Loucy (cell line): ENCODE results near the gene TIMM22.

ENCODE experiments used
- H2AFZ ChIP-seq: fragments of 200-600 bp; sonication (generic); 2 replicates; pipeline ENCODE4 v1.6.0; 2016; ENCODE audit warnings: antibody characterized with exemption, mild to moderate bottlenecking, low read length, moderate library complexity
- H3F3A ChIP-seq: fragments of 200-600 bp; 2 replicates; pipeline ENCODE4 v1.6.0; 2016; ENCODE audit warnings: antibody characterized with exemption, low read depth, mild to moderate bottlenecking
- H3K27me3 ChIP-seq: fragments of 200-600 bp; sonication (generic); 2 replicates; pipeline ENCODE4 v1.6.1; 2014; ENCODE audit warnings: low read length, mild to moderate bottlenecking; ENCODE audit not compliant: insufficient read depth, poor library complexity, severe bottlenecking
- H3K36me3 ChIP-seq: fragments of 200-600 bp; sonication (generic); 2 replicates; pipeline ENCODE4 v1.6.1; 2016; ENCODE audit warnings: low read length; ENCODE audit not compliant: insufficient read depth
- H3K4me1 ChIP-seq: fragments of 200-600 bp; sonication (generic); 2 replicates; pipeline ENCODE4 v1.5.1; 2014; ENCODE audit warnings: low read length, mild to moderate bottlenecking; ENCODE audit not compliant: insufficient read depth, poor library complexity, severe bottlenecking
- H3K4me2 ChIP-seq: fragments of 200-600 bp; sonication (generic); 2 replicates; pipeline ENCODE4 v1.6.0; 2014; ENCODE audit warnings: antibody characterized with exemption, low read length, low read depth, mild to moderate bottlenecking; ENCODE audit not compliant: poor library complexity, severe bottlenecking
- H3K4me3 ChIP-seq: fragments of 200-600 bp; sonication (generic); 2 replicates; pipeline ENCODE4 v1.5.1; 2014; ENCODE audit warnings: low read length, mild to moderate bottlenecking, mixed read lengths; ENCODE audit not compliant: poor library complexity, severe bottlenecking
- H3K79me2 ChIP-seq: fragments of 200-600 bp; sonication (generic); 2 replicates; pipeline ENCODE4 v1.6.1; 2014; ENCODE audit warnings: low read length; ENCODE audit not compliant: insufficient read depth
- H3K9ac ChIP-seq: fragments of 200-600 bp; sonication (generic); 2 replicates; pipeline ENCODE4 v1.6.0; 2014; ENCODE audit warnings: mild to moderate bottlenecking, low read depth, low read length, moderate library complexity; ENCODE audit not compliant: poor library complexity, severe bottlenecking
- H3K9me2 ChIP-seq: fragments of 200-600 bp; sonication (generic); replicated peaks from 2 replicates; pipeline ENCODE4 v1.6.1; 2016; ENCODE audit warnings: low read depth, low read length, mixed read lengths
- H3K9me3 ChIP-seq: fragments of 200-600 bp; sonication (generic); 2 replicates; pipeline ENCODE4 v1.6.1; 2014; ENCODE audit warnings: mild to moderate bottlenecking, antibody characterized with exemption, low read length, low read depth; ENCODE audit not compliant: insufficient read depth
- H4K20me1 ChIP-seq: fragments of 200-600 bp; sonication (generic); 2 replicates; pipeline ENCODE4 v1.6.0; 2014; ENCODE audit warnings: antibody characterized with exemption, low read length, mild to moderate bottlenecking; ENCODE audit not compliant: insufficient read depth, poor library complexity, severe bottlenecking
- CTCF ChIP-seq: fragments of 200-600 bp; sonication (generic); conservative IDR thresholded peaks from 2 replicates; pipeline ENCODE4 v1.5.1; 2014; ENCODE audit warnings: mild to moderate bottlenecking, antibody characterized with exemption, low read length
- EZH2phosphoT487 ChIP-seq: fragments of 200-600 bp; IDR thresholded peaks from 2 replicates; pipeline ENCODE4 v1.6.1; 2018; ENCODE audit warnings: antibody characterized with exemption, mild to moderate bottlenecking, moderate library complexity, borderline replicate concordance

The TIMM22 gene

DNA sequence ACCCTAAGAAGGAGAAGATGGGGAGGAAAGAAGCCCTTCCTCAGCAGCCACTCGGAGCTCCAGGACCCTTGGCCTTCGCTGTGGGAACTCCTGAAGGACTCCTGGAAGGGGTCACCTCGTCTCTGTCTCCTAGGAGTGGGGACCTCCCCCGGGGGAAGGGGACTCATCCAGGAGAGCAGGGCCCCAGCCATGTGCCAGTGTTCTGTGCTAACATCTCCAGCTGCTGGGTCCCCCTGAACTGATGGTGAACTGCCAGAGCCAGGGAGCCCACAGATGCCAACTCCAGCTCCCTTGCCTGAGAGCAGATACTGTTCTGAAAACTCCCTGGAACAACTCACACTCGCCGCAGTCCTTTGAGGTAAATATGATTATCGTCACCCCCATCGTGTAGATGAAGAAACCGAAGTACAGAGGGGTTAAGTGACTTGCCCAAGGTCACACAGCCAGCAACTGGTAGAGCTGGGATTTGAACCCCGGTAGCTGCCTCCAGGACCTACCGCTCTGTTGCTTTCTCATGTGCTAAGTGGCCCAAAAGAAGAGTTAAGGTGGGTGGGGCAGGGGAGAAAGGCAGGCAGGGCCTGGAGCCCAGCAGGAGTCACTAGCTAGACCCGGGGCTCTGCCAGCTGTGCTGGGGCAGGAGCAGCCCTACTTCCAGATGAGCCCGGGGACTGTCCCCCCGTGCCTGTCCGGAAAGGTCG lies 10.5 kb downstream of the TIMM22 start:
- H3K9me3 ChIP-seq: no peaks in the 10 kb centered on the region
- H3K9ac ChIP-seq: no peak overlapping the region
- no peak overlapping the region for H3K4me2 ChIP-seq
- TF ChIP-seq CTCF (no peak), EZH2phosphoT487 (no peak)
- H3K79me2 ChIP-seq: no peaks in the 10 kb centered on the region
- no peaks in the 10 kb centered on the region for H4K20me1 ChIP-seq
- no peaks in the 10 kb centered on the region for H3K27me3 ChIP-seq
- H3K36me3 ChIP-seq: peaks cover 20% of the 10 kb centered on the region; the same call in 1 of the 2 replicates
- H3K4me1 ChIP-seq: peaks cover 4% of the 10 kb centered on the region
- H2AFZ ChIP-seq: no peak overlapping the region
- no peak overlapping the region for H3K4me3 ChIP-seq
- H3F3A ChIP-seq: no peaks in the 10 kb centered on the region
- H3K9me2 ChIP-seq: no peaks in the 10 kb centered on the region

DNA sequence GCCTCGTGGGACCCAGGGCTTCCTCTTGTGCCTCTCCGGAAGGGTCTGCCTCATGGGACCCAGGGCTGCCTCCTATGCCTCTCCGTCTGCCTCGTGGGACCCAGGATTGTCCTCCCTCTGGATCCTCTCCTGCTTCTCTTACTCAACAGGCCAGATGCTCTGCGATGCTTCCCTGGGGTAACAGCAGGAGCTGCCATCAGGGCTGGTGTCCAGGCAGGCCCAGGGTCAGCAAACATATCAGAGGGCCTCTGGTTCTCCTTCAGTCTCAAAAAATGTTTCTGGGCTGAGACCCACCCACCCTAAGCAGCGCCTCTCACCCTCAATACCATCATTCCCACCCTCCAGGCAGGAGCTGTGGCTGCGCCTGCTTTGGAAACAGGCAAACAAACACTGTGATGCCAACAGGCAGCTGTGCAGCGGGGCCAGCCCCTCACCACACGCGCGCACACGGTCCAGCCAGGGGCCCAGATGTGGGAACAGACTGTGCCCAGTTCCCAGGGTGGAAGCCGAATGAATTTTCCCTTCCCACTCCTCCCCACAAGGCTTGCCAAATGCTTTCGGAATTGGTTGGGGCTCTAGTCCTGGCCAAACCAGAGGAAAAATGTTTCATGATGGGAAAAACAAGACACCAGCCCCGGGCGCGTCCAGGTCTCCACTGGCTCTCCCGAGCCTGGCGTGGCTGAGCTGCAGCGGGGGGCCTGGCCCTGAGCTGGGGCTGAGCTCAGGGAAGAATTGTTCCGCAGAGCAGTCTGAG lies 11.3 kb downstream of the TIMM22 start:
- Histone ChIP-seq H3K27me3 (no peaks in the 10 kb centered on the region), H2AFZ (no peak overlapping the region), H4K20me1 (no peaks in the 10 kb centered on the region), H3K9me3 (no peaks in the 10 kb centered on the region), H3K9ac (no peak overlapping the region), H3K4me1 (peaks cover 4% of the 10 kb centered on the region), H3K9me2 (no peaks in the 10 kb centered on the region), H3K4me2 (no peak overlapping the region), H3K4me3 (no peak overlapping the region), H3K36me3 (peaks cover 15% of the 10 kb centered on the region; the same call in 1 of the 2 replicates), H3F3A (no peaks in the 10 kb centered on the region), H3K79me2 (no peaks in the 10 kb centered on the region)
- TF ChIP-seq EZH2phosphoT487: no peak
- no peak for TF ChIP-seq CTCF

GRCh38 chr17:1009229-1010085 lies 12.5 kb downstream of the TIMM22 start:
- Histone ChIP-seq H3K9me3 (no peaks in the 10 kb centered on the region), H3K79me2 (no peaks in the 10 kb centered on the region), H3K4me2 (no peak overlapping the region), H3K36me3 (peaks cover 12% of the 10 kb centered on the region; the same call in 1 of the 2 replicates), H3K27me3 (no peaks in the 10 kb centered on the region), H3F3A (no peaks in the 10 kb centered on the region), H3K9me2 (no peaks in the 10 kb centered on the region), H3K4me3 (no peak overlapping the region), H3K4me1 (peaks cover 4% of the 10 kb centered on the region), H3K9ac (no peak overlapping the region), H4K20me1 (no peaks in the 10 kb centered on the region), H2AFZ (no peak overlapping the region)
- TF ChIP-seq EZH2phosphoT487 (no peak), CTCF (no peak)
